ENCODE measurements around the gene EPHA4.

GRCh38 chr2:221558107-221558506 is 14.0 kb downstream of the EPHA4 start:
- TF ChIP-seq CTCF (IDR thresholded peaks at IDR 0.05; ENCODE audit: low read depth, low read length) (no peak), EZH2phosphoT487 (IDR thresholded peaks at IDR 0.05; ENCODE audit: low read depth) (no peak)
